Measurements from ENCODE around the gene OR2T6. TPM values are rescaled to one million over a fixed set of nuclear protein-coding genes. Genes with fewer than 3 reads are reported as not detected.
"Not testable (repeated sequence)": the region's sequence is repeated elsewhere in the genome, so short reads cannot be mapped to it uniquely, and the experiment has no call there.

OR2T6 gene
- total RNA-seq, 4 donors from 2014 or later = not detected

- H3K4me3 ChIP-seq; H3K4me1 ChIP-seq; intact Hi-C loops (cut with DNase I); H3K36me3 ChIP-seq; H3K27ac ChIP-seq (replicated peaks in 1 of 4); DNase-seq (ENCODE audit: extremely low spot score); H3K9me3 ChIP-seq; H3K27me3 ChIP-seq: not testable (repeated sequence)
- WGBS = 57% methylated on average over 4 of the region's 4 CpGs
Measured at GRCh38 chr1:248432201-248432600, 56.7 kb downstream of the OR2T6 start.

GRCh38 chr1:248433811-248434415 lies 58.4 kb downstream of the OR2T6 start:
- H3K27ac ChIP-seq (replicated peaks in 1 of 4); H3K9me3 ChIP-seq; H3K36me3 ChIP-seq; intact Hi-C loops (cut with DNase I); H3K4me1 ChIP-seq; DNase-seq (ENCODE audit: extremely low spot score); H3K4me3 ChIP-seq; H3K27me3 ChIP-seq: not testable (repeated sequence)
- 92% methylated on average over 35 of the region's 38 CpGs for WGBS

- DNase-seq (ENCODE audit: extremely low spot score); H3K4me1 ChIP-seq; intact Hi-C loops (cut with DNase I); H3K36me3 ChIP-seq; H3K27ac ChIP-seq (replicated peaks in 1 of 4); H3K27me3 ChIP-seq; H3K9me3 ChIP-seq; H3K4me3 ChIP-seq: not testable (repeated sequence)
- 78% methylated on average over 4 of the region's 6 CpGs for WGBS
Measured at GRCh38 chr1:248434913-248435312, 59.4 kb downstream of the OR2T6 start.

GRCh38 chr1:248436303-248436702 lies 60.8 kb downstream of the OR2T6 start:
- H3K27ac ChIP-seq (replicated peaks in 1 of 4); H3K9me3 ChIP-seq; H3K4me1 ChIP-seq; H3K4me3 ChIP-seq; intact Hi-C loops (cut with DNase I); DNase-seq (ENCODE audit: extremely low spot score); H3K36me3 ChIP-seq; H3K27me3 ChIP-seq: not testable (repeated sequence)
- 77% methylated on average over 3 of the region's 3 CpGs for WGBS

GRCh38 chr1:248438668-248439067 lies 63.1 kb downstream of the OR2T6 start:
- H3K27ac ChIP-seq (replicated peaks in 1 of 4); H3K9me3 ChIP-seq; intact Hi-C loops (cut with DNase I); DNase-seq (ENCODE audit: extremely low spot score); H3K36me3 ChIP-seq; H3K27me3 ChIP-seq; H3K4me1 ChIP-seq; H3K4me3 ChIP-seq: not testable (repeated sequence)
- WGBS = 56% methylated on average over 1 of the region's 1 CpG

- H3K9me3 ChIP-seq; DNase-seq (ENCODE audit: extremely low spot score); H3K27me3 ChIP-seq; H3K4me1 ChIP-seq; H3K36me3 ChIP-seq; H3K27ac ChIP-seq (replicated peaks in 1 of 4); intact Hi-C loops (cut with DNase I); H3K4me3 ChIP-seq: not testable (repeated sequence)
- WGBS = 71% methylated on average over 5 of the region's 5 CpGs
Measured at GRCh38 chr1:248439283-248439682, 63.7 kb downstream of the OR2T6 start.

Other genes starting within 250 kb of the OR2T6 start
- not detected for gene OR2M5, start 230.6 kb upstream of the OR2T6 start, total RNA-seq
- not detected for gene OR2M2, start 200.9 kb upstream of the OR2T6 start, total RNA-seq
- gene OR2M3, start 178.5 kb upstream of the OR2T6 start, total RNA-seq = not detected
- not detected for gene OR2M4, start 144.3 kb upstream of the OR2T6 start, total RNA-seq
- not detected for gene OR2T33, start 97.8 kb upstream of the OR2T6 start, total RNA-seq
- gene OR2T12, start 72.3 kb upstream of the OR2T6 start, total RNA-seq = not detected
- not detected for gene OR2M7, start 51.2 kb upstream of the OR2T6 start, total RNA-seq
- gene OR14C36, start 27.0 kb upstream of the OR2T6 start, total RNA-seq = not detected
- gene OR2T4, start 14.1 kb upstream of the OR2T6 start, total RNA-seq = not detected
- gene OR2T1, start 27.3 kb downstream of the OR2T6 start, total RNA-seq = not detected
- gene OR2T2, start 69.9 kb downstream of the OR2T6 start, total RNA-seq = not detected
- not detected for gene OR2T3, start 97.6 kb downstream of the OR2T6 start, total RNA-seq
- not detected for gene OR2T5, start 112.8 kb downstream of the OR2T6 start, total RNA-seq
- not detected for gene OR2G6, start 132.3 kb downstream of the OR2T6 start, total RNA-seq
- not detected for gene OR2T29, start 187.0 kb downstream of the OR2T6 start, total RNA-seq
- gene OR2T34, start 199.0 kb downstream of the OR2T6 start, total RNA-seq = not detected
- gene OR2T10, start 222.0 kb downstream of the OR2T6 start, total RNA-seq = not detected